GM23338 (cell line): ENCODE measurements around the gene ATF2. TPM values are rescaled to one million over a fixed set of nuclear protein-coding genes. Genes with fewer than 3 reads are reported as not detected.

Experiments used
- ATAC-seq: fragments of 200-7000 bp; cut with Tn5 transposase; 3 replicates; pipeline ENCODE4 v1.9.1; 2020
- DNase-seq: peaks from one replicate; pipeline ENCODE4 v3.0.0-alpha.2; 2015; ENCODE audit warnings: low spot score
- H2AFZ ChIP-seq: fragments of 200-600 bp; sonication (generic); 2 replicates; pipeline ENCODE4 v1.8.0; 2016; ENCODE audit warnings: antibody characterized with exemption, mild to moderate bottlenecking, moderate library complexity
- H3F3A ChIP-seq: fragments of 200-600 bp; sonication (generic); replicated peaks from 2 replicates; pipeline ENCODE4 v1.8.0; 2017; ENCODE audit warnings: antibody characterized with exemption, mixed run types, low read depth
- H3K27ac ChIP-seq: fragments of 200-600 bp; sonication (generic); 2 replicates; pipeline ENCODE4 v1.6.1; 2016; ENCODE audit warnings: low read depth
- H3K27me3 ChIP-seq: fragments of 200-600 bp; sonication (generic); 2 replicates; pipeline ENCODE4 v1.8.0; 2016; ENCODE audit warnings: mild to moderate bottlenecking, mixed run types, moderate library complexity; ENCODE audit not compliant: insufficient read depth
- H3K36me3 ChIP-seq: fragments of 200-600 bp; sonication (generic); 2 replicates; pipeline ENCODE4 v1.8.0; 2016; ENCODE audit warnings: mild to moderate bottlenecking; ENCODE audit not compliant: insufficient read depth
- H3K4me1 ChIP-seq: fragments of 200-600 bp; sonication (generic); 2 replicates; pipeline ENCODE4 v1.8.0; 2016; ENCODE audit warnings: mild to moderate bottlenecking, moderate library complexity; ENCODE audit not compliant: insufficient read depth
- H3K4me2 ChIP-seq: fragments of 200-600 bp; sonication (generic); 2 replicates; pipeline ENCODE4 v1.7.1; 2017; ENCODE audit warnings: mixed run types
- H3K4me3 ChIP-seq: fragments of 200-600 bp; sonication (generic); 2 replicates; pipeline ENCODE4 v1.6.1; 2016; ENCODE audit warnings: mixed run types
- H3K79me2 ChIP-seq: fragments of 200-600 bp; sonication (generic); replicated peaks from 2 replicates; pipeline ENCODE4 v1.8.0; 2017; ENCODE audit warnings: mild to moderate bottlenecking; ENCODE audit not compliant: insufficient read depth
- H3K9me2 ChIP-seq: fragments of 200-600 bp; sonication (generic); 2 replicates; pipeline ENCODE4 v1.8.0; 2017; ENCODE audit not compliant: insufficient read depth
- H4K20me1 ChIP-seq: fragments of 200-600 bp; sonication (generic); replicated peaks from 2 replicates; pipeline ENCODE4 v1.8.0; 2017; ENCODE audit warnings: mild to moderate bottlenecking; ENCODE audit not compliant: insufficient read depth
- H3K27ac Mint-ChIP-seq: 2 replicates; pipeline ENCODE4 v1.8.0; 2020; ENCODE audit warnings: inconsistent platforms, mild to moderate bottlenecking, moderate library complexity, mixed read lengths
- H3K27me3 Mint-ChIP-seq: 3 replicates; pipeline ENCODE4 v1.8.0; 2022; ENCODE audit warnings: low read depth, mild to moderate bottlenecking, moderate library complexity, mixed read lengths, inconsistent platforms; ENCODE audit not compliant: insufficient read depth, poor library complexity
- H3K36me3 Mint-ChIP-seq: 3 replicates; pipeline ENCODE4 v1.8.0; 2021; ENCODE audit warnings: low read depth, mild to moderate bottlenecking, inconsistent platforms, moderate library complexity, mixed read lengths
- H3K4me1 Mint-ChIP-seq: 3 replicates; pipeline ENCODE4 v1.8.0; 2020; ENCODE audit warnings: mild to moderate bottlenecking, inconsistent platforms, mixed read lengths
- H3K4me3 Mint-ChIP-seq: 3 replicates; pipeline ENCODE4 v1.8.0; 2021; ENCODE audit warnings: moderate library complexity, mild to moderate bottlenecking, inconsistent platforms, mixed read lengths
- H3K9me3 Mint-ChIP-seq: 3 replicates; pipeline ENCODE4 v1.8.0; 2020; ENCODE audit warnings: moderate library complexity, mild to moderate bottlenecking, inconsistent platforms, mixed read lengths
- CREB1 ChIP-seq: fragments of 250-450 bp; sonication (Bioruptor Pico); IDR thresholded peaks from 2 replicates; pipeline ENCODE4 v1.5.0; 2020; ENCODE audit warnings: low read depth, mild to moderate bottlenecking, moderate library complexity
- CTCF ChIP-seq, 2 experiments: fragments of 200-600 bp in 1 of 2; sonication (generic) in 1 of 2; conservative IDR thresholded peaks; 2 replicates each; pipeline versions ENCODE4 v1.5.1 to v1.6.1; 2016 to 2017; ENCODE audit warnings: antibody characterized with exemption in 2 of 2, low read depth in 2 of 2, mild to moderate bottlenecking in 2 of 2, moderate library complexity in 1 of 2
- EZH2 ChIP-seq: fragments of 200-600 bp; sonication (generic); IDR thresholded peaks from one replicate; pipeline ENCODE4 v1.8.0; 2017; ENCODE audit warnings: antibody characterized with exemption, mild to moderate bottlenecking, low read depth; ENCODE audit not compliant: unreplicated experiment
- EZH2phosphoT487 ChIP-seq: fragments of 200-600 bp; sonication (generic); IDR thresholded peaks from one replicate; pipeline ENCODE4 v1.8.1; 2018; ENCODE audit warnings: antibody characterized with exemption; ENCODE audit not compliant: unreplicated experiment
- JUNB ChIP-seq: IDR thresholded peaks from one replicate; pipeline ENCODE4 v1.6.1; 2016; ENCODE audit warnings: antibody characterized with exemption; ENCODE audit not compliant: unreplicated experiment
- NANOG ChIP-seq: IDR thresholded peaks from 2 replicates; pipeline ENCODE4 v1.6.1; 2016; ENCODE audit warnings: antibody characterized with exemption, borderline replicate concordance
- POLR2AphosphoS5 ChIP-seq: IDR thresholded peaks from 2 replicates; pipeline ENCODE4 v1.6.1; 2016; ENCODE audit warnings: antibody characterized with exemption, low read depth
- STAT1 ChIP-seq: IDR thresholded peaks from one replicate; pipeline ENCODE4 v1.6.1; 2016; ENCODE audit warnings: antibody characterized with exemption; ENCODE audit not compliant: unreplicated experiment
- ZNF114 ChIP-seq: fragments of 250-450 bp; sonication (Bioruptor Pico); IDR thresholded peaks from 2 replicates; pipeline ENCODE4 v1.5.0; 2020; ENCODE audit warnings: mild to moderate bottlenecking, moderate library complexity
- ZNF331 ChIP-seq: fragments of 250-450 bp; sonication (Bioruptor Pico); IDR thresholded peaks from 2 replicates; pipeline ENCODE4 v1.5.0; 2020; ENCODE audit warnings: low read depth, mild to moderate bottlenecking, moderate library complexity
- polyA plus RNA-seq: library from polyadenylated mRNA; unstranded; fragments of >200 nt; fragmentation: Nextera tagmentation; extraction: Ambion mirVana; gene quantifications from 2 replicates; pipeline ENCODE4 v1.2.1, GENCODE V29; 2016
- total RNA-seq: library from RNA; depleted of rRNA; stranded (reverse); fragments of >200 nt; shearing (Covaris generic); gene quantifications from 2 replicates; pipeline ENCODE4 v1.2.3, GENCODE V29; 2014
- TF ChIP-seq, protein P1 (sequence below): IDR thresholded peaks from one replicate; pipeline ENCODE4 v1.6.1; 2018; ENCODE audit warnings: antibody characterized with exemption; ENCODE audit not compliant: unreplicated experiment

Gene ATF2
- total and polyA plus RNA-seq, 2 experiments from 2014 or later, result 23.6 to 56.2 TPM

DNA sequence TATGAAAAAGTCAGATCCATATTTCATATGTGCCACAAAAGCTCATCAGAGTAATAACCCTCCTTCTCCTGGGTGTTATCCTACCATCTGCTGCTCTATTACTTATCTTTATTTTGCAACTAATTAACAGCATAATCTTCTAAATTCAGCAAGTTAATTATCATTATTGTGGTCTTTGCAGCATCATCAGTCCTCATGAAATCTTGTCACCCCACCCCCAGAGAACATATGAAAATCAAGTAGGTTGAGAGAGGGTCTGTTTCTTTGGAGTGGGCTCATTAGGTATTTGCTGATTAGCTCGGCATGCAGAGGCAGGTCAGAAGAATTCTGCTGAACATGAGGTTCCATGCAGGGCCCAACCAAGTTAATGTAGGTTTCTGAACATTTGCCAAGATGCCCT, 64.8 kb downstream of the ATF2 start:
- Mint-ChIP-seq H3K27me3 (no peaks in the 10 kb centered on the region), H3K36me3 (peaks cover 58% of the 10 kb centered on the region), H3K27ac (no peak overlapping the region), H3K9me3 (peaks cover 16% of the 10 kb centered on the region), H3K4me3 (no peak overlapping the region), H3K4me1 (no peaks in the 10 kb centered on the region)
- ATAC-seq (no peak), DNase-seq (no peak)
- TF ChIP-seq EZH2phosphoT487 (no peak), CTCF (conservative IDR thresholded peaks at IDR 0.05; ENCODE audit: low read depth in 2 of 2) (no peak)
- no peaks in the 10 kb centered on the region for H3F3A ChIP-seq
- no peaks in the 10 kb centered on the region for H3K79me2 ChIP-seq
- H2AFZ ChIP-seq, result no peak overlapping the region
- H3K4me3 ChIP-seq, result no peak overlapping the region
- H3K36me3 ChIP-seq, result peaks cover 8% of the 10 kb centered on the region; the same call in 1 of the 2 replicates
- H4K20me1 ChIP-seq, result no peaks in the 10 kb centered on the region
- H3K9me2 ChIP-seq, result no peaks in the 10 kb centered on the region
- H3K27ac ChIP-seq, result no peak overlapping the region
- H3K4me1 ChIP-seq, result no peaks in the 10 kb centered on the region
- no peak overlapping the region for H3K4me2 ChIP-seq
- H3K27me3 ChIP-seq, result no peaks in the 10 kb centered on the region

- H3K79me2 ChIP-seq, result no peaks in the 10 kb centered on the region
- Mint-ChIP-seq H3K27me3 (no peaks in the 10 kb centered on the region), H3K9me3 (peaks cover 3% of the 10 kb centered on the region; the same call in 1 of the 3 replicates), H3K4me1 (no peaks in the 10 kb centered on the region), H3K4me3 (no peak overlapping the region), H3K27ac (no peak overlapping the region), H3K36me3 (peaks cover 49% of the 10 kb centered on the region)
- H3K27me3 ChIP-seq, result no peaks in the 10 kb centered on the region
- no peaks in the 10 kb centered on the region for H4K20me1 ChIP-seq
- H3K36me3 ChIP-seq, result peaks cover 13% of the 10 kb centered on the region; the same call in 1 of the 2 replicates
- no peaks in the 10 kb centered on the region for H3K4me1 ChIP-seq
- ATAC-seq (no peak), DNase-seq (no peak)
- H3K9me2 ChIP-seq, result no peaks in the 10 kb centered on the region
- no peak overlapping the region for H3K4me2 ChIP-seq
- no peaks in the 10 kb centered on the region for H3F3A ChIP-seq
- H2AFZ ChIP-seq, result no peak overlapping the region
- no peak overlapping the region for H3K27ac ChIP-seq
- H3K4me3 ChIP-seq, result no peak overlapping the region
- no peak for TF ChIP-seq POLR2AphosphoS5
- TF ChIP-seq STAT1, result no peak
- no peak for TF ChIP-seq JUNB
- TF ChIP-seq, protein P1, sequence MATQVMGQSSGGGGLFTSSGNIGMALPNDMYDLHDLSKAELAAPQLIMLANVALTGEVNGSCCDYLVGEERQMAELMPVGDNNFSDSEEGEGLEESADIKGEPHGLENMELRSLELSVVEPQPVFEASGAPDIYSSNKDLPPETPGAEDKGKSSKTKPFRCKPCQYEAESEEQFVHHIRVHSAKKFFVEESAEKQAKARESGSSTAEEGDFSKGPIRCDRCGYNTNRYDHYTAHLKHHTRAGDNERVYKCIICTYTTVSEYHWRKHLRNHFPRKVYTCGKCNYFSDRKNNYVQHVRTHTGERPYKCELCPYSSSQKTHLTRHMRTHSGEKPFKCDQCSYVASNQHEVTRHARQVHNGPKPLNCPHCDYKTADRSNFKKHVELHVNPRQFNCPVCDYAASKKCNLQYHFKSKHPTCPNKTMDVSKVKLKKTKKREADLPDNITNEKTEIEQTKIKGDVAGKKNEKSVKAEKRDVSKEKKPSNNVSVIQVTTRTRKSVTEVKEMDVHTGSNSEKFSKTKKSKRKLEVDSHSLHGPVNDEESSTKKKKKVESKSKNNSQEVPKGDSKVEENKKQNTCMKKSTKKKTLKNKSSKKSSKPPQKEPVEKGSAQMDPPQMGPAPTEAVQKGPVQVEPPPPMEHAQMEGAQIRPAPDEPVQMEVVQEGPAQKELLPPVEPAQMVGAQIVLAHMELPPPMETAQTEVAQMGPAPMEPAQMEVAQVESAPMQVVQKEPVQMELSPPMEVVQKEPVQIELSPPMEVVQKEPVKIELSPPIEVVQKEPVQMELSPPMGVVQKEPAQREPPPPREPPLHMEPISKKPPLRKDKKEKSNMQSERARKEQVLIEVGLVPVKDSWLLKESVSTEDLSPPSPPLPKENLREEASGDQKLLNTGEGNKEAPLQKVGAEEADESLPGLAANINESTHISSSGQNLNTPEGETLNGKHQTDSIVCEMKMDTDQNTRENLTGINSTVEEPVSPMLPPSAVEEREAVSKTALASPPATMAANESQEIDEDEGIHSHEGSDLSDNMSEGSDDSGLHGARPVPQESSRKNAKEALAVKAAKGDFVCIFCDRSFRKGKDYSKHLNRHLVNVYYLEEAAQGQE, result no peak
- TF ChIP-seq ZNF114 (CRISPR knock-in tag), result no peak
- TF ChIP-seq CTCF (conservative IDR thresholded peaks at IDR 0.05; ENCODE audit: low read depth in 2 of 2), result no peak
- no peak for TF ChIP-seq NANOG
- TF ChIP-seq EZH2phosphoT487, result no peak
- no peak for TF ChIP-seq EZH2
- TF ChIP-seq ZNF331 (CRISPR knock-in tag), result no peak
- no peak for TF ChIP-seq CREB1
Observed at GRCh38 chr2:175101514-175101913, 66.5 kb downstream of the ATF2 start.
